Activated CD4-positive, alpha-beta memory T cell treated with anti-CD3 and anti-CD28 coated beads, Interleukin-2, amount 10 ng/mL, durations not matched to agents 7 days and 5 days (primary cell): ENCODE results near the gene OLFM2. TPM values are rescaled to one million over a fixed set of nuclear protein-coding genes. Genes with fewer than 3 reads are reported as not detected.
"Not testable (repeated sequence)": the region's sequence is repeated elsewhere in the genome, so short reads cannot be mapped to it uniquely, and the experiment has no call there.

Experiments used
- CTCF ChIA-PET: fragments of 350-600 bp; sonication (Branson Sonifier 250); formaldehyde crosslinking; loops from one replicate; lab custom pipeline; 2021; ENCODE audit warnings: antibody characterized with exemption, inconsistent platforms; lab: Charles Lee
- POLR2A ChIA-PET: fragments of 350-600 bp; sonication (Branson Sonifier 250); formaldehyde crosslinking; loops from one replicate; lab custom pipeline; 2021; ENCODE audit warnings: antibody characterized with exemption; lab: Charles Lee
- DNase-seq: peaks from one replicate; pipeline ENCODE4 v3.0.0-alpha.2; 2020
- H3K27ac Mint-ChIP-seq: one replicate; pipeline ENCODE4 v1.8.0; 2021; ENCODE audit warnings: mild to moderate bottlenecking, mixed read lengths
- H3K27me3 Mint-ChIP-seq: one replicate; pipeline ENCODE4 v1.8.0; 2021; ENCODE audit warnings: mixed read lengths
- H3K36me3 Mint-ChIP-seq: one replicate; pipeline ENCODE4 v1.8.0; 2021; ENCODE audit warnings: low read depth, mixed read lengths
- H3K4me1 Mint-ChIP-seq: one replicate; pipeline ENCODE4 v1.8.0; 2021; ENCODE audit warnings: mixed read lengths
- H3K4me3 Mint-ChIP-seq: one replicate; pipeline ENCODE4 v1.8.0; 2021; ENCODE audit warnings: mild to moderate bottlenecking, mixed read lengths
- H3K9me3 Mint-ChIP-seq: one replicate; pipeline ENCODE4 v1.8.0; 2021; ENCODE audit warnings: mixed read lengths
- total RNA-seq, 2 experiments: library from RNA; stranded (reverse); gene quantifications; one replicate each; pipeline ENCODE4 v1.2.3, GENCODE V29; 2021

The OLFM2 gene
- total RNA-seq, 2 experiments from 2014 or later: 9.7 to 10.5 TPM

GRCh38 chr19:9958379-9958821, 22.1 kb upstream of the OLFM2 start:
- H3K4me1 Mint-ChIP-seq: no peaks in the 10 kb centered on the region
- peaks cover 2% of the 10 kb centered on the region for H3K27me3 Mint-ChIP-seq
- H3K9me3 Mint-ChIP-seq: no peaks in the 10 kb centered on the region
- no peaks in the 10 kb centered on the region for H3K36me3 Mint-ChIP-seq
- ChIA-PET CTCF (interaction anchor here (0.6 kb wide), 2 partner anchors 42 kb away, joined by 4 to 5 read pairs; no protein-coding TSS in a partner anchor), POLR2A (no interaction called here)
- DNase-seq: no peak
- H3K4me3 Mint-ChIP-seq: no peak overlapping the region
- no peak overlapping the region for H3K27ac Mint-ChIP-seq

- ChIA-PET POLR2A (no interaction called here), CTCF (no interaction called here)
- H3K4me3 Mint-ChIP-seq: no peak overlapping the region
- no peak for DNase-seq
- H3K27me3 Mint-ChIP-seq: peaks cover 2% of the 10 kb centered on the region
- no peaks in the 10 kb centered on the region for H3K9me3 Mint-ChIP-seq
- no peaks in the 10 kb centered on the region for H3K4me1 Mint-ChIP-seq
- no peaks in the 10 kb centered on the region for H3K36me3 Mint-ChIP-seq
- H3K27ac Mint-ChIP-seq: no peak overlapping the region
These were observed 20.6 kb upstream of the OLFM2 start for GRCh38 chr19:9956956-9957355.

GRCh38 chr19:9953802-9954542, 17.7 kb upstream of the OLFM2 start:
- POLR2A ChIA-PET: no interaction called here

DNA sequence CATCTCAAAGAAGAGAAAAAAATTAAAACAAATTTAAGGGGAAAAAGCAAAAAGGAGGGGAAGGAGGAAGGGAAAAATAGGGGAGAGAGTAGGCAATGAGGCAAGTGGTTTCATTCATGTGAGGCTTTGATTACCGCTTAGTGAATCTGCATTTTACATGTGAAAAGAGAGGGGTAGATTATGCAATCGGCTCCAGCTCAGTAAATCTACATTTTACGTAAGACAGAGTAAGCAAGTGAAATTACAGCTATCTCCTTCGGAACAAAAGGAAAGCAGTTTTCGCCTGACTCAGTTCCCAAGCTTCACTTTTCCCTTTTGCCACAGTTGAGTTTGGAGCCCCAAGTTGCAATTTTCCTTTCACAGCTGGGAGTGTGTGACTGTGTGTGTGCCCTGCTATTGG, 16.0 kb upstream of the OLFM2 start:
- Mint-ChIP-seq H3K36me3 (no peaks in the 10 kb centered on the region), H3K27me3 (peaks cover 2% of the 10 kb centered on the region), H3K9me3 (no peaks in the 10 kb centered on the region), H3K4me1 (no peaks in the 10 kb centered on the region), H3K27ac (no peak overlapping the region), H3K4me3 (no peak overlapping the region)
- ChIA-PET CTCF (no interaction called here), POLR2A (no interaction called here)
- DNase-seq: no peak

More at GRCh38 chr19:9953802-9954542, 17.7 kb upstream of the OLFM2 start:
- Mint-ChIP-seq H3K36me3 (no peaks in the 10 kb centered on the region), H3K9me3 (no peaks in the 10 kb centered on the region), H3K4me1 (no peaks in the 10 kb centered on the region), H3K4me3 (no peak overlapping the region), H3K27me3 (no peaks in the 10 kb centered on the region), H3K27ac (no peak overlapping the region)
- CTCF ChIA-PET: interaction anchor here (1.3 kb wide), 1 partner anchor 74 kb away, joined by 4 read pairs; no protein-coding TSS in a partner anchor
- no peak for DNase-seq

GRCh38 chr19:9947441-9947840, 11.1 kb upstream of the OLFM2 start:
- Mint-ChIP-seq H3K27me3 (peaks cover 6% of the 10 kb centered on the region), H3K4me1 (no peaks in the 10 kb centered on the region), H3K27ac (no peak overlapping the region), H3K9me3 (peaks cover 1% of the 10 kb centered on the region), H3K4me3 (no peak overlapping the region), H3K36me3 (no peaks in the 10 kb centered on the region)
- CTCF ChIA-PET: interaction anchor here (0.6 to 1.3 kb wide), 2 partner anchors 53 to 152 kb away, joined by 3 read pairs; no protein-coding TSS in a partner anchor
- no peak for DNase-seq
- POLR2A ChIA-PET: no interaction called here

GRCh38 chr19:9946528-9947125, 10.3 kb upstream of the OLFM2 start:
- H3K27ac Mint-ChIP-seq, POLR2A ChIA-PET, H3K27me3 Mint-ChIP-seq, H3K36me3 Mint-ChIP-seq, H3K4me1 Mint-ChIP-seq, DNase-seq, H3K4me3 Mint-ChIP-seq, H3K9me3 Mint-ChIP-seq: not testable (repeated sequence)
- CTCF ChIA-PET: interaction anchor here (0.6 to 1.0 kb wide), 4 partner anchors 41 to 153 kb away, joined by 3 to 4 read pairs (median 3); no protein-coding TSS in a partner anchor

- peaks cover 8% of the 10 kb centered on the region for H3K9me3 Mint-ChIP-seq
- ChIA-PET POLR2A (no interaction called here), CTCF (interaction anchor here (0.6 kb wide), 1 partner anchor 121 kb away, joined by 3 read pairs; no protein-coding TSS in a partner anchor)
- H3K36me3 Mint-ChIP-seq: no peaks in the 10 kb centered on the region
- peaks cover 8% of the 10 kb centered on the region for H3K27me3 Mint-ChIP-seq
- no peaks in the 10 kb centered on the region for H3K4me1 Mint-ChIP-seq
- H3K27ac Mint-ChIP-seq: no peak overlapping the region
- DNase-seq: no peak
- H3K4me3 Mint-ChIP-seq: no peak overlapping the region
These were observed 9.1 kb upstream of the OLFM2 start for GRCh38 chr19:9945319-9945966.

GRCh38 chr19:9943744-9944143, 7.4 kb upstream of the OLFM2 start:
- no peaks in the 10 kb centered on the region for H3K4me1 Mint-ChIP-seq
- POLR2A ChIA-PET: no interaction called here

GRCh38 chr19:9941671-9942070, 5.4 kb upstream of the OLFM2 start:
- Mint-ChIP-seq H3K27me3 (peaks cover 20% of the 10 kb centered on the region), H3K9me3 (peaks cover 8% of the 10 kb centered on the region), H3K4me3 (no peak overlapping the region), H3K4me1 (peaks cover 3% of the 10 kb centered on the region), H3K27ac (no peak overlapping the region), H3K36me3 (peaks cover 2% of the 10 kb centered on the region)
- no peak for DNase-seq
- POLR2A ChIA-PET: no interaction called here
- CTCF ChIA-PET: no interaction called here

More at GRCh38 chr19:9943744-9944143, 7.4 kb upstream of the OLFM2 start:
- no peak overlapping the region for H3K27ac Mint-ChIP-seq
- H3K4me3 Mint-ChIP-seq: no peak overlapping the region
- CTCF ChIA-PET: no interaction called here
- H3K9me3 Mint-ChIP-seq: peaks cover 8% of the 10 kb centered on the region
- no peaks in the 10 kb centered on the region for H3K36me3 Mint-ChIP-seq
- peaks cover 9% of the 10 kb centered on the region for H3K27me3 Mint-ChIP-seq
- no peak for DNase-seq

DNA sequence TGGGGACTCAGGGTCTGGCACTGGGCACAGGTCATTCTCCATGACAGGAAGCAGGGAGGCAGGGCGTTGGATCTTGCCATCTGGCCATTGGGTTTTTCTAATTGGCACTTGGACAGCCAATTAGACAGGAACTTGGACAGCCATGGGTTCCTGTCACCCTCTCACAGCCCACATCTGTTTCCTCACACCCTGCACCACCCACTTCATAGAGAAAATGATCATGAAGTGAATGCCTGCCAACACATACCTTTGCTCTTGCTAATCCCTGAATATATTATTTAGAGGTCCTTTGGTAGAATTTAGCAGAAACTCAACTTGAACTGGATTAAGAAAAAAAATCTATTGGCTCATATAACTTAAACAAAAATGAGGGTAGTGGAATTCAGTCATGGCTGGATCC, 4.9 kb upstream of the OLFM2 start:
- ChIA-PET CTCF (no interaction called here), POLR2A (no interaction called here)
- Mint-ChIP-seq H3K9me3 (peaks cover 8% of the 10 kb centered on the region), H3K27me3 (peaks cover 20% of the 10 kb centered on the region), H3K4me3 (no peak overlapping the region), H3K4me1 (peaks cover 3% of the 10 kb centered on the region), H3K27ac (no peak overlapping the region), H3K36me3 (peaks cover 2% of the 10 kb centered on the region)
- no peak for DNase-seq

GRCh38 chr19:9940778-9941177, 4.5 kb upstream of the OLFM2 start:
- CTCF ChIA-PET: interaction anchor here (0.5 kb wide), 1 partner anchor 185 kb away, joined by 3 read pairs; no protein-coding TSS in a partner anchor
- H3K36me3 Mint-ChIP-seq: peaks cover 2% of the 10 kb centered on the region

GRCh38 chr19:9939301-9939913, 3.1 kb upstream of the OLFM2 start:
- Mint-ChIP-seq H3K4me3 (no peak overlapping the region), H3K9me3 (peaks cover 8% of the 10 kb centered on the region), H3K36me3 (peaks cover 2% of the 10 kb centered on the region), H3K27ac (no peak overlapping the region), H3K27me3 (peaks cover 35% of the 10 kb centered on the region), H3K4me1 (peaks cover 10% of the 10 kb centered on the region)
- POLR2A ChIA-PET: no interaction called here
- DNase-seq: no peak
- CTCF ChIA-PET: interaction anchor here (0.7 to 1.4 kb wide), 3 partner anchors 9 to 62 kb away, joined by 3 to 5 read pairs (median 3); no protein-coding TSS in a partner anchor

More at GRCh38 chr19:9940778-9941177, 4.5 kb upstream of the OLFM2 start:
- peaks cover 3% of the 10 kb centered on the region for H3K4me1 Mint-ChIP-seq
- POLR2A ChIA-PET: no interaction called here
- H3K27ac Mint-ChIP-seq: no peak overlapping the region
- no peak overlapping the region for H3K4me3 Mint-ChIP-seq
- peaks cover 8% of the 10 kb centered on the region for H3K9me3 Mint-ChIP-seq
- peaks cover 21% of the 10 kb centered on the region for H3K27me3 Mint-ChIP-seq
- no peak for DNase-seq
